ENCODE measurements around the gene LIMS1.

The LIMS1 gene

DNA sequence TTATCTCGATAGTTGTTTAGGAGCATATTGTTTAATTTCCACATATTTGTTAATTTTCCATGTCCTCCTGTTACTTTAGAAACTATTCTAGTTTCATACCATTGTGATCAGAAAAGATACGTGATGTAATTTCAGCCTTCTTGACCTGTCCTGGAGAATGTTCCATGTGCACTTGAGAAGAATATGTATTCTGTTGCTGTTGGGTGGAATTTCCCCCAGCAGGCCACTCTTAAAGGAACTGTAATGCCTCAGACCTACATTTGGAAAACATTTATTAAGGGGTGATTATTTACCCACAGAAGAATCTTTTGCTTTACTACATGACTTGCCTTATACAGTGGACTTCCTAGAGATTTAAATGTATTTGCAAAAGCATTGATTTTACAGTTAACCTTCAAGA, 55.5 kb downstream of the LIMS1 start:
- Histone ChIP-seq H3K36me3 (ENCODE audit: control insufficient read depth in 2 of 2, insufficient read depth in 1 of 2, low read length in 2 of 2) (no peaks in the 10 kb centered on the region), H3K27ac (ENCODE audit: extremely low read depth, low read depth, low read length) (no peak overlapping the region), H3K4me3 (ENCODE audit: low read depth, low read length) (no peak overlapping the region), H3K9me3 (ENCODE audit: control insufficient read depth, insufficient read depth, low read depth, low read length) (no peaks in the 10 kb centered on the region), H3K4me1 (ENCODE audit: control insufficient read depth, insufficient read depth, low read length) (peaks cover 18% of the 10 kb centered on the region)
- TF ChIP-seq ZNF521 (tag by site-specific recombination; IDR thresholded peaks at IDR 0.05) = no peak
- TF ChIP-seq ZNF423 (tag by site-specific recombination; IDR thresholded peaks at IDR 0.05) = no peak
- TF ChIP-seq ZBTB20 (tag by site-specific recombination; IDR thresholded peaks at IDR 0.05) = no peak
- no peak for TF ChIP-seq ZNF707 (tag by site-specific recombination; IDR thresholded peaks at IDR 0.05)
- TF ChIP-seq ZNF830 (tag by site-specific recombination; IDR thresholded peaks at IDR 0.05; ENCODE audit: low read depth) = no peak
- TF ChIP-seq, protein P1, sequence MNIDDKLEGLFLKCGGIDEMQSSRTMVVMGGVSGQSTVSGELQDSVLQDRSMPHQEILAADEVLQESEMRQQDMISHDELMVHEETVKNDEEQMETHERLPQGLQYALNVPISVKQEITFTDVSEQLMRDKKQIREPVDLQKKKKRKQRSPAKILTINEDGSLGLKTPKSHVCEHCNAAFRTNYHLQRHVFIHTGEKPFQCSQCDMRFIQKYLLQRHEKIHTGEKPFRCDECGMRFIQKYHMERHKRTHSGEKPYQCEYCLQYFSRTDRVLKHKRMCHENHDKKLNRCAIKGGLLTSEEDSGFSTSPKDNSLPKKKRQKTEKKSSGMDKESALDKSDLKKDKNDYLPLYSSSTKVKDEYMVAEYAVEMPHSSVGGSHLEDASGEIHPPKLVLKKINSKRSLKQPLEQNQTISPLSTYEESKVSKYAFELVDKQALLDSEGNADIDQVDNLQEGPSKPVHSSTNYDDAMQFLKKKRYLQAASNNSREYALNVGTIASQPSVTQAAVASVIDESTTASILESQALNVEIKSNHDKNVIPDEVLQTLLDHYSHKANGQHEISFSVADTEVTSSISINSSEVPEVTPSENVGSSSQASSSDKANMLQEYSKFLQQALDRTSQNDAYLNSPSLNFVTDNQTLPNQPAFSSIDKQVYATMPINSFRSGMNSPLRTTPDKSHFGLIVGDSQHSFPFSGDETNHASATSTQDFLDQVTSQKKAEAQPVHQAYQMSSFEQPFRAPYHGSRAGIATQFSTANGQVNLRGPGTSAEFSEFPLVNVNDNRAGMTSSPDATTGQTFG (tag by site-specific recombination; IDR thresholded peaks at IDR 0.05; ENCODE audit: borderline replicate concordance) = no peak
- TF ChIP-seq ZNF114 (tag by site-specific recombination; IDR thresholded peaks at IDR 0.05) = no peak
- no peak for TF ChIP-seq SP7 (tag by site-specific recombination; IDR thresholded peaks at IDR 0.05)
- no peak for TF ChIP-seq ZNF660 (tag by site-specific recombination; IDR thresholded peaks at IDR 0.05)
- no peak for TF ChIP-seq ZNF214 (tag by site-specific recombination; IDR thresholded peaks at IDR 0.05; ENCODE audit: borderline replicate concordance)
- no peak for TF ChIP-seq ZNF658 (tag by site-specific recombination; IDR thresholded peaks at IDR 0.05)
- no peak for TF ChIP-seq ZNF837 (tag by site-specific recombination; IDR thresholded peaks at IDR 0.05)
- TF ChIP-seq, protein P2, sequence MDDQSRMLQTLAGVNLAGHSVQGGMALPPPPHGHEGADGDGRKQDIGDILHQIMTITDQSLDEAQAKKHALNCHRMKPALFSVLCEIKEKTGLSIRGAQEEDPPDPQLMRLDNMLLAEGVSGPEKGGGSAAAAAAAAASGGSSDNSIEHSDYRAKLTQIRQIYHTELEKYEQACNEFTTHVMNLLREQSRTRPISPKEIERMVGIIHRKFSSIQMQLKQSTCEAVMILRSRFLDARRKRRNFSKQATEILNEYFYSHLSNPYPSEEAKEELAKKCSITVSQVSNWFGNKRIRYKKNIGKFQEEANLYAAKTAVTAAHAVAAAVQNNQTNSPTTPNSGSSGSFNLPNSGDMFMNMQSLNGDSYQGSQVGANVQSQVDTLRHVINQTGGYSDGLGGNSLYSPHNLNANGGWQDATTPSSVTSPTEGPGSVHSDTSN (CRISPR knock-in tag; IDR thresholded peaks at IDR 0.05) = no peak
- no peak for TF ChIP-seq KLF1 (tag by site-specific recombination; IDR thresholded peaks at IDR 0.05)
- no peak for TF ChIP-seq ZNF175 (tag by site-specific recombination; IDR thresholded peaks at IDR 0.05)
- TF ChIP-seq ZNF426 (tag by site-specific recombination; IDR thresholded peaks at IDR 0.05) = no peak
- no peak for TF ChIP-seq REST (tag by site-specific recombination; IDR thresholded peaks at IDR 0.05)
- ChIA-PET CTCF (no interaction called here), POLR2A (no interaction called here)

GRCh38 chr2:108591163-108591562, 56.9 kb downstream of the LIMS1 start:
- Histone ChIP-seq H3K4me3 (ENCODE audit: low read depth, low read length) (no peak overlapping the region), H3K27ac (ENCODE audit: extremely low read depth, low read depth, low read length) (no peak overlapping the region), H3K36me3 (ENCODE audit: control insufficient read depth in 2 of 2, insufficient read depth in 1 of 2, low read length in 2 of 2) (no peaks in the 10 kb centered on the region), H3K9me3 (ENCODE audit: control insufficient read depth, insufficient read depth, low read depth, low read length) (no peaks in the 10 kb centered on the region), H3K4me1 (ENCODE audit: control insufficient read depth, insufficient read depth, low read length) (peaks cover 26% of the 10 kb centered on the region)
- ChIA-PET POLR2A (no interaction called here), CTCF (interaction anchor here (7.4 kb wide), 1 partner anchor 46 kb away, joined by 69 read pairs; no protein-coding TSS in a partner anchor)
- TF ChIP-seq ZSCAN4 (tag by site-specific recombination; IDR thresholded peaks at IDR 0.05) (no peak), ZNF112 (tag by site-specific recombination; IDR thresholded peaks at IDR 0.05) (no peak)
